GM23248 (cell line): Measurements from ENCODE around the gene GALM. TPM values are rescaled to one million over a fixed set of nuclear protein-coding genes. Genes with fewer than 3 reads are reported as not detected.
"Not testable (repeated sequence)": the region's sequence is repeated elsewhere in the genome, so short reads cannot be mapped to it uniquely, and the experiment has no call there.

ENCODE experiments used
- DNase-seq: peaks from one replicate; pipeline ENCODE4 v3.0.0-alpha.2; 2015
- H2AFZ ChIP-seq: fragments of 200-600 bp; sonication (generic); 2 replicates; pipeline ENCODE4 v1.6.1; 2016; ENCODE audit warnings: antibody characterized with exemption
- H3F3A ChIP-seq: fragments of 200-600 bp; sonication (generic); 2 replicates; pipeline ENCODE4 v1.6.1; 2016; ENCODE audit warnings: mild to moderate bottlenecking, antibody characterized with exemption, mixed run types; ENCODE audit not compliant: insufficient read depth
- H3K27ac ChIP-seq: fragments of 200-600 bp; sonication (generic); 2 replicates; pipeline ENCODE4 v1.5.1; 2016; ENCODE audit warnings: mild to moderate bottlenecking
- H3K27me3 ChIP-seq: fragments of 200-600 bp; sonication (generic); replicated peaks from 2 replicates; pipeline ENCODE4 v1.6.1; 2016; ENCODE audit warnings: mild to moderate bottlenecking; ENCODE audit not compliant: insufficient read depth
- H3K36me3 ChIP-seq: fragments of 200-600 bp; sonication (generic); 2 replicates; pipeline ENCODE4 v1.6.1; 2016; ENCODE audit warnings: low read depth, mild to moderate bottlenecking
- H3K4me1 ChIP-seq: fragments of 200-600 bp; sonication (generic); 2 replicates; pipeline ENCODE4 v1.6.1; 2016; ENCODE audit warnings: mild to moderate bottlenecking; ENCODE audit not compliant: insufficient read depth
- H3K4me2 ChIP-seq: fragments of 200-600 bp; sonication (generic); one replicate; pipeline ENCODE4 v1.6.1; 2016; ENCODE audit warnings: mild to moderate bottlenecking; ENCODE audit not compliant: unreplicated experiment
- H3K4me3 ChIP-seq: fragments of 200-600 bp; sonication (generic); 2 replicates; pipeline ENCODE4 v1.5.1; 2016; ENCODE audit warnings: mild to moderate bottlenecking
- H3K79me2 ChIP-seq: fragments of 200-600 bp; sonication (generic); 2 replicates; pipeline ENCODE4 v1.6.1; 2016; ENCODE audit warnings: mild to moderate bottlenecking; ENCODE audit not compliant: insufficient read depth
- H3K9ac ChIP-seq: fragments of 200-600 bp; sonication (generic); 2 replicates; pipeline ENCODE4 v1.6.1; 2016; ENCODE audit warnings: mild to moderate bottlenecking
- H3K9me2 ChIP-seq: fragments of 200-600 bp; sonication (generic); 2 replicates; pipeline ENCODE4 v1.6.1; 2016; ENCODE audit warnings: mixed run types, mild to moderate bottlenecking, moderate library complexity; ENCODE audit not compliant: insufficient read depth
- H3K9me3 ChIP-seq: fragments of 200-600 bp; sonication (generic); one replicate; pipeline ENCODE4 v1.6.1; 2017; ENCODE audit warnings: low read depth
- H4K20me1 ChIP-seq: fragments of 200-600 bp; sonication (generic); 2 replicates; pipeline ENCODE4 v1.6.0; 2016; ENCODE audit not compliant: insufficient read depth
- EZH2 ChIP-seq: fragments of 200-600 bp; sonication (generic); IDR thresholded peaks from 2 replicates; pipeline ENCODE4 v1.6.1; 2018; ENCODE audit warnings: antibody characterized with exemption, mild to moderate bottlenecking; ENCODE audit not compliant: insufficient read depth, poor library complexity, severe bottlenecking
- EZH2phosphoT487 ChIP-seq: fragments of 200-600 bp; sonication (generic); IDR thresholded peaks from 2 replicates; pipeline ENCODE4 v1.6.1; 2018; ENCODE audit warnings: antibody characterized with exemption, moderate library complexity, mild to moderate bottlenecking, low read depth; ENCODE audit not compliant: insufficient read depth
- WGBS, 2 experiments: methylation state at CpG; one replicate each; pipeline ENCODE4 v1.1.6; 2015 to 2017; ENCODE audit warnings: low lambda C conversion rate in 2 of 2, low coverage in 1 of 2; ENCODE audit errors: missing lambda C conversion rate in 2 of 2; 5-methylcytosine and 5-hydroxymethylcytosine counted together
- in situ Hi-C: fragments of 300-500 bp; cut with MboI; formaldehyde crosslinking; loops from 2 replicates; pipeline ENCODE4 v1.15.0; 2020
- polyA plus RNA-seq: library from polyadenylated mRNA; unstranded; fragments of >200 nt; fragmentation: Nextera tagmentation; extraction: Ambion mirVana; gene quantifications from 2 replicates; pipeline ENCODE4 v1.2.1, GENCODE V29; 2016
- total RNA-seq: library from RNA; depleted of rRNA; stranded (reverse); fragments of >200 nt; shearing (Covaris generic); gene quantifications from 2 replicates; pipeline ENCODE4 v1.2.3, GENCODE V29; 2014

The GALM gene
- total and polyA plus RNA-seq, 2 experiments from 2014 or later, result 7.6 to 10.8 TPM

GRCh38 chr2:38702413-38702812 is 36.5 kb downstream of the GALM start:
- Histone ChIP-seq H3K36me3 (no peaks in the 10 kb centered on the region), H3K4me2 (peak overlapping the region; percentile 36), H3K9me2 (no peaks in the 10 kb centered on the region), H3K9me3 (no peaks in the 10 kb centered on the region), H3F3A (peaks cover 7% of the 10 kb centered on the region; the same call in 1 of the 2 replicates), H4K20me1 (no peaks in the 10 kb centered on the region), H3K9ac (no peak overlapping the region), H2AFZ (no peak overlapping the region), H3K27me3 (no peaks in the 10 kb centered on the region), H3K4me1 (peaks cover 24% of the 10 kb centered on the region), H3K27ac (peak overlapping the region; percentile 57), H3K79me2 (no peaks in the 10 kb centered on the region), H3K4me3 (no peak overlapping the region)
- 0 to 4% methylated on average over 1 of the region's 1 CpG for WGBS, 2 experiments
- in situ Hi-C loops, result no loop called here
- peak; percentile 92 for DNase-seq
- TF ChIP-seq EZH2phosphoT487, result no peak
- TF ChIP-seq EZH2, result no peak

DNA sequence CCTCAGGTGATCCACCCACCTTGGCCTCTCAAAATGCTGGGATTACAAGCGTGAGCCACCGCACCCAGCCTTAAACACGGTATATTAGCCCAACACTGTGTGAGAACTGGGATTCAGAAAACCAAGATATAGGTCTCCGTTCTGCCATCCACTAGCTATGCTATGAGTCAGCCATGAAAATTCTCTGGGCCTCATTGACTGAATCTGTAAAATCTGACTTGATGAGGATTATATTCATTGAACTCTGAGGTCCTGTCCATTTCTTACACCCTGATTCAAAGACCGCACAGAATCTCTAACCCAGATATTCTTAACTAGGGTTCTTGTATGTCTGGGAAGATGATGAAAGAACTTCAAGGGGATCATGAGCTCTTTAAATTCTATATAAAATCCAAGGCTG is 37.4 kb downstream of the GALM start:
- H3K9me2 ChIP-seq, H3K27me3 ChIP-seq, H3K79me2 ChIP-seq, H3K36me3 ChIP-seq, in situ Hi-C loops, H3K9ac ChIP-seq, H4K20me1 ChIP-seq, H3K4me3 ChIP-seq, H3K4me2 ChIP-seq, H3F3A ChIP-seq, H3K9me3 ChIP-seq: not testable (repeated sequence)
- Histone ChIP-seq H3K4me1 (peaks cover 24% of the 10 kb centered on the region), H2AFZ (peak overlapping the region; percentile 12; the same call in 1 of the 2 replicates), H3K27ac (peak overlapping the region; percentile 59)
- DNase-seq, result peak; percentile 57
- 78 to 87% methylated on average over 5 of the region's 5 CpGs for WGBS, 2 experiments

DNA sequence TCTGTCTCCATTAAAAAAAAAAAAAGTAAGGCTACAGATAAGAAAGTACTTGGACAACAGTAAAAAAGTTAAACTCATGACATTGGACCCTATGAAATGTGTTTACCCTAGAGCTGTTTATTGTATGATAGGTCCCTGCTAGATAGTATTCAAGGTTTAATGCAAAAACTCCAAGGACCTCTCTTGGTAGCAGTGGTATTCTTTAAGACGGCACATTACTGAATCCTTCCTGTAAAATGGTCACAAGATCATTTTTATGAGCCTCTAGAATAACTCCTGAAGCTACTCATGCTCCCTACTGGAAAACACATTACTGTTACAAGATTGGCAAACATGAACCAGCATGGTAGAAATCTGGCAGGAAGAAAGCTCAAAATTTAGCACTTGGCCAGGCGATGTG is 38.8 kb downstream of the GALM start:
- DNase-seq, result no peak
- no peak overlapping the region for H3K9ac ChIP-seq
- TF ChIP-seq EZH2phosphoT487 (no peak), EZH2 (no peak)
- H3K36me3 ChIP-seq, result no peaks in the 10 kb centered on the region
- no peaks in the 10 kb centered on the region for H3K9me2 ChIP-seq
- in situ Hi-C loops, result no loop called here
- no peaks in the 10 kb centered on the region for H4K20me1 ChIP-seq
- H3K4me1 ChIP-seq, result peaks cover 24% of the 10 kb centered on the region
- no peak overlapping the region for H3K4me3 ChIP-seq
- no peaks in the 10 kb centered on the region for H3K27me3 ChIP-seq
- no peak overlapping the region for H3K4me2 ChIP-seq
- H3K9me3 ChIP-seq, result no peaks in the 10 kb centered on the region
- no peaks in the 10 kb centered on the region for H3K79me2 ChIP-seq
- WGBS, 2 experiments, result 100% methylated on average over 2 of the region's 2 CpGs
- no peak overlapping the region for H3K27ac ChIP-seq
- H2AFZ ChIP-seq, result no peak overlapping the region
- H3F3A ChIP-seq, result peaks cover 7% of the 10 kb centered on the region; the same call in 1 of the 2 replicates

DNA sequence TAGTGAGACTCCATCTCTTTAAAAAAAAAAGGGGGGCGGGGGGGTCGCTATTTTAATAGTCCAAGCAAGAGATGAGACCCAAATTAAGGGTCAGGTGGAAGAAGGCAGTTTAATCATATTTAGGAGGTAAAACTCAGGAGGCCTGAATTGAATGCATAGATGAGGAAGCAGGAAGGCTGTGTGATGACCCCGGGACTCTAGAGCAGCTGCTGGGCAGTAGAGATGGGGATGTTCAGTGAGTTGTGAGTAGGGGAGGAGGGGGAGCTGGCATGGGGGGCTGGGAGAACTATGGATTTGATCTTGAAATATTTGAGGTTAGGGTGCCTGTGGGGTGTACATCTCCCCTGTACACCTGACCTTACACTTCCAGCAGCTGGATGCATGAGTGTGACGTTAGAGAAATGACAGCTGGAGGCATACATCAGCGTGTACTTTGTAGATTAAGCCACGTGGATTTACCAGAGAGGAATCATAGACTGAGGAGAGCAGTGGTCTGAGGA is 41.0 kb downstream of the GALM start:
- in situ Hi-C loops, result no loop called here
- Histone ChIP-seq H3K9me2 (no peaks in the 10 kb centered on the region), H3K36me3 (no peaks in the 10 kb centered on the region), H3K4me3 (no peak overlapping the region), H4K20me1 (no peaks in the 10 kb centered on the region), H3K4me2 (no peak overlapping the region), H3K4me1 (peaks cover 15% of the 10 kb centered on the region), H3K9ac (no peak overlapping the region), H3F3A (peaks cover 7% of the 10 kb centered on the region; the same call in 1 of the 2 replicates), H3K79me2 (no peaks in the 10 kb centered on the region), H3K9me3 (no peaks in the 10 kb centered on the region), H2AFZ (no peak overlapping the region), H3K27me3 (no peaks in the 10 kb centered on the region), H3K27ac (no peak overlapping the region)
- 79 to 83% methylated on average over 6 of the region's 6 CpGs for WGBS, 2 experiments
- DNase-seq, result no peak
- TF ChIP-seq EZH2, result no peak

DNA sequence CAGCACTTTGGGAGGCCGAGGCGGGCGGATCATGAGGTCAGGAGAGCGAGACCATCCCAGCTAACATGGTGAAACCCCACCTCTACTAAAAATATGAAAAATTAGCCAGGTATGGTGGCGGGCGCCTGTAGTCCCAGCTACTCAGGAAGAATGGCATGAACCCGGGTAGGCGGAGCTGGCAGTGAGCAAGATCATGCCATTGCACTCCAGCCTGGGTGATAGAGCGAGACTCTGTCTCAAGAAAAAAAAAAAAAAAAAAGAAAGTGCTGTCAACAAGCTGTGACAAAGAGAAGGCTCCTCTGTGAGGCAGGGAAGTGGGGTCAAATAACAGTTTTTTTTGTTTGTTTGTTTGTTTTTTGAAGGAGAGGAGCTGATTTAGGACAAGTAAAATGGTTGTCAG is 42.6 kb downstream of the GALM start:
- H3K27ac ChIP-seq, H3K79me2 ChIP-seq, H3K36me3 ChIP-seq, DNase-seq, H2AFZ ChIP-seq, in situ Hi-C loops, H4K20me1 ChIP-seq, H3K9me2 ChIP-seq, H3K4me3 ChIP-seq, H3F3A ChIP-seq, H3K27me3 ChIP-seq, H3K4me2 ChIP-seq, H3K4me1 ChIP-seq, H3K9ac ChIP-seq, H3K9me3 ChIP-seq: not testable (repeated sequence)
- WGBS, 2 experiments, result 87 to 97% methylated on average over 8 to 9 of the region's 9 CpGs
